ENCODE results near the gene INSYN2B.

DNA sequence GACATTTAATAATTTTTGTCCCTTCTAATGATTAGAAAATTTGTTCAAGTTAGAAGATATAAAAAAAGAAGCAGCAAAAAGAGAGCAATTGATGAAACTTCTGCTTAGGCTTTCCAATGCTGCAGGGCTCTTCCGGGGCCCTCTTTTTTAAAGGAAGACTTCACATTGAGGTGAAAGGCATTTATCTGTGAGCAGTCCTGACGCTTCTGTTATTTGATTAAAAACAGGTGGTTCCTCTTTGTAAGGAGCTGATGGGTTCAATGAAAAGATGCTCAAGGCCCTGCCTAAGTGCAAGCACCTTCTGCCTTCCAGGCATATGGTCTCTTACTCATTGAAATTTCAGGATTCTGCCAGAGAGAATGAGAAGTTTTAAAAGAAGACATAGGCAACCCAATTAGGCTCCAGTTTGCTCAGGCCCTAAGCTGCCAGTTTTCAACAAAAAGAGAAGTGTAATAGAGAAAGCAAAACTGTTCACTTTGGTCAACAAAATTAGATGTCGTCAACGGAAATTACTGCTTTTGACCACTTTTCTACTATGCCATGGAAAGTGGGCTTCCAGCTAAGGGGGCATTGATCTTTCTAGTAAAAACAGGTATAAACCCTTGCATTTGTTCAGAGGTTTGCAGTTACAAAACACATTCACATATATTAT lies 100.2 kb downstream of the INSYN2B start:
- TF ChIP-seq, protein P1, sequence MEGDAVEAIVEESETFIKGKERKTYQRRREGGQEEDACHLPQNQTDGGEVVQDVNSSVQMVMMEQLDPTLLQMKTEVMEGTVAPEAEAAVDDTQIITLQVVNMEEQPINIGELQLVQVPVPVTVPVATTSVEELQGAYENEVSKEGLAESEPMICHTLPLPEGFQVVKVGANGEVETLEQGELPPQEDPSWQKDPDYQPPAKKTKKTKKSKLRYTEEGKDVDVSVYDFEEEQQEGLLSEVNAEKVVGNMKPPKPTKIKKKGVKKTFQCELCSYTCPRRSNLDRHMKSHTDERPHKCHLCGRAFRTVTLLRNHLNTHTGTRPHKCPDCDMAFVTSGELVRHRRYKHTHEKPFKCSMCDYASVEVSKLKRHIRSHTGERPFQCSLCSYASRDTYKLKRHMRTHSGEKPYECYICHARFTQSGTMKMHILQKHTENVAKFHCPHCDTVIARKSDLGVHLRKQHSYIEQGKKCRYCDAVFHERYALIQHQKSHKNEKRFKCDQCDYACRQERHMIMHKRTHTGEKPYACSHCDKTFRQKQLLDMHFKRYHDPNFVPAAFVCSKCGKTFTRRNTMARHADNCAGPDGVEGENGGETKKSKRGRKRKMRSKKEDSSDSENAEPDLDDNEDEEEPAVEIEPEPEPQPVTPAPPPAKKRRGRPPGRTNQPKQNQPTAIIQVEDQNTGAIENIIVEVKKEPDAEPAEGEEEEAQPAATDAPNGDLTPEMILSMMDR (IDR thresholded peaks at IDR 0.05; ENCODE audit: insufficient read depth, low read length): no peak
- TF ChIP-seq POLR2AphosphoS5 (IDR thresholded peaks at IDR 0.05; ENCODE audit: low read depth): no peak

Measured in HL-60 (cell line).